Measurements from ENCODE around the gene HDGFL2.

HDGFL2 gene

GRCh38 chr19:4464815-4465581 is 7.1 kb upstream of the HDGFL2 start:
- no peak for DNase-seq (ENCODE audit: low read depth in 1 of 2, low spot score in 1 of 2)

- no peak for DNase-seq (ENCODE audit: low read depth in 1 of 2, low spot score in 1 of 2)
Observed at GRCh38 chr19:4467835-4468234, 4.3 kb upstream of the HDGFL2 start.

GRCh38 chr19:4471403-4472173 is 509 bp upstream of the HDGFL2 start:
- DNase-seq (ENCODE audit: low read depth in 1 of 2, low spot score in 1 of 2) = peak; percentile 86 to 98

- no peak for DNase-seq (ENCODE audit: low read depth in 1 of 2, low spot score in 1 of 2)
Observed at GRCh38 chr19:4473011-4473762, 1.1 kb downstream of the HDGFL2 start.

- DNase-seq (ENCODE audit: low read depth in 1 of 2, low spot score in 1 of 2) = no peak
Observed at GRCh38 chr19:4473763-4474513, 1.8 kb downstream of the HDGFL2 start.

GRCh38 chr19:4474514-4475022 is 2.5 kb downstream of the HDGFL2 start:
- no peak for DNase-seq (ENCODE audit: low read depth in 1 of 2, low spot score in 1 of 2)

GRCh38 chr19:4477034-4477801 is 5.1 kb downstream of the HDGFL2 start:
- DNase-seq (ENCODE audit: low read depth in 1 of 2, low spot score in 1 of 2) = no peak

GRCh38 chr19:4482721-4483364 is 10.7 kb downstream of the HDGFL2 start:
- no peak for DNase-seq (ENCODE audit: low read depth in 1 of 2, low spot score in 1 of 2)

GRCh38 chr19:4483385-4483784 is 11.3 kb downstream of the HDGFL2 start:
- no peak for DNase-seq (ENCODE audit: low read depth in 1 of 2, low spot score in 1 of 2)

GRCh38 chr19:4487572-4487971 is 15.5 kb downstream of the HDGFL2 start:
- DNase-seq (ENCODE audit: low read depth in 1 of 2, low spot score in 1 of 2) = no peak

GRCh38 chr19:4488496-4488895 is 16.4 kb downstream of the HDGFL2 start:
- DNase-seq (ENCODE audit: low read depth in 1 of 2, low spot score in 1 of 2) = no peak

- no peak for DNase-seq (ENCODE audit: low read depth in 1 of 2, low spot score in 1 of 2)
Observed at GRCh38 chr19:4491446-4491845, 19.3 kb downstream of the HDGFL2 start.

GRCh38 chr19:4492337-4493103 is 20.4 kb downstream of the HDGFL2 start:
- no peak for DNase-seq (ENCODE audit: low read depth in 1 of 2, low spot score in 1 of 2)

GRCh38 chr19:4493104-4493928 is 21.2 kb downstream of the HDGFL2 start:
- no peak for DNase-seq (ENCODE audit: low read depth in 1 of 2, low spot score in 1 of 2)

GRCh38 chr19:4493929-4494690 is 22.0 kb downstream of the HDGFL2 start:
- DNase-seq (ENCODE audit: low read depth in 1 of 2, low spot score in 1 of 2) = no peak

- DNase-seq (ENCODE audit: low read depth in 1 of 2, low spot score in 1 of 2) = no peak
Observed at GRCh38 chr19:4494691-4495064, 22.6 kb downstream of the HDGFL2 start.

- DNase-seq (ENCODE audit: low read depth in 1 of 2, low spot score in 1 of 2) = no peak
Observed at GRCh38 chr19:4495471-4495870, 23.4 kb downstream of the HDGFL2 start.

Measured in activated CD4-positive, alpha-beta T cell treated with anti-CD3 and anti-CD28 coated beads, Interleukin-2, amount 50 U/mL, for 24 hours (primary cell).